Thyroid gland (tissue), 4 donors: ENCODE results near the gene ASCC3.

Experiments used
- POLR2A ChIP-seq, 2 donors: fragments of 450-650 bp; IDR thresholded peaks; one replicate each; pipeline ENCODE4 v1.6.1; 2017; ENCODE audit warnings: antibody characterized with exemption in 2 of 2, mild to moderate bottlenecking in 2 of 2, moderate library complexity in 1 of 2
- TF ChIP-seq, protein P1 (sequence below), 6 experiments: fragments of 200-600 bp in 3 of 6; fragments of 450-650 bp in 3 of 6; sonication (generic) in 3 of 6; IDR thresholded peaks; one replicate each; pipeline ENCODE4 v1.5.1; 2016 to 2019; ENCODE audit warnings: antibody characterized with exemption in 6 of 6, mild to moderate bottlenecking in 2 of 6, inconsistent platforms in 1 of 6, moderate library complexity in 1 of 6

DNA sequence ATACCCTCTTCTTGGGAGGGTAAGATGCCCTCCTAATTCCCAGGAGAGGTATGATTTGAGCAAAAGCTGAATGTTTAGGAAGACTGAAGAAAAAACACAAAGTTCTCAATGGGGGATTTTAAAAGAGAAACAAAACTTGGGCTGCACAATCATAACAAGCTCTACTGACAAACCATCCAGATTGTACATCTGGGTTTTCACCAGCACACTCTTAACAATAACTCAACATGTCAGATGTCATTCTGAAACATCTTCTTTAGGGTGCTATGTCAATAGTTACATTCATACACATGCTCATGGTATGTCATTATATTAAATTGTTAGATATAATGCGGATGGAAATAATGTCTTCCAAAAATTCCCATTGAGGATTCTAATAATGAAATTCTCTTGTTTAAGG, 95.1 kb downstream of the ASCC3 start:
- TF ChIP-seq, protein P1, sequence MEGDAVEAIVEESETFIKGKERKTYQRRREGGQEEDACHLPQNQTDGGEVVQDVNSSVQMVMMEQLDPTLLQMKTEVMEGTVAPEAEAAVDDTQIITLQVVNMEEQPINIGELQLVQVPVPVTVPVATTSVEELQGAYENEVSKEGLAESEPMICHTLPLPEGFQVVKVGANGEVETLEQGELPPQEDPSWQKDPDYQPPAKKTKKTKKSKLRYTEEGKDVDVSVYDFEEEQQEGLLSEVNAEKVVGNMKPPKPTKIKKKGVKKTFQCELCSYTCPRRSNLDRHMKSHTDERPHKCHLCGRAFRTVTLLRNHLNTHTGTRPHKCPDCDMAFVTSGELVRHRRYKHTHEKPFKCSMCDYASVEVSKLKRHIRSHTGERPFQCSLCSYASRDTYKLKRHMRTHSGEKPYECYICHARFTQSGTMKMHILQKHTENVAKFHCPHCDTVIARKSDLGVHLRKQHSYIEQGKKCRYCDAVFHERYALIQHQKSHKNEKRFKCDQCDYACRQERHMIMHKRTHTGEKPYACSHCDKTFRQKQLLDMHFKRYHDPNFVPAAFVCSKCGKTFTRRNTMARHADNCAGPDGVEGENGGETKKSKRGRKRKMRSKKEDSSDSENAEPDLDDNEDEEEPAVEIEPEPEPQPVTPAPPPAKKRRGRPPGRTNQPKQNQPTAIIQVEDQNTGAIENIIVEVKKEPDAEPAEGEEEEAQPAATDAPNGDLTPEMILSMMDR (IDR thresholded peaks at IDR 0.05) = no peak
- no peak for TF ChIP-seq POLR2A (IDR thresholded peaks at IDR 0.05)
